ENCODE measurements around the gene MBD6. TPM values are rescaled to one million over a fixed set of nuclear protein-coding genes. Genes with fewer than 3 reads are reported as not detected.

MBD6 gene
- total RNA-seq (10 to 100 TPM in 1 of 2 donors, 1 to 10 TPM in 1; 9.4 to 18.2 TPM), polyA plus RNA-seq (ENCODE audit: insufficient read length in 2 of 2) (10 to 100 TPM; 63.2 to 74.0 TPM)
- long read RNA-seq, donor 1, partial matches to known transcripts, result 108 of 194 reads
- long read RNA-seq, donor 1, other reads (novel, unspliced or antisense), result 86 of 194 reads
- long read RNA-seq, donor 2, partial matches to known transcripts, result 12 of 12 reads
- long read RNA-seq, donor 2, other reads (novel, unspliced or antisense), result 0 of 12 reads
- long read RNA-seq, donor 3, partial matches to known transcripts, result 40 of 40 reads
- long read RNA-seq, donor 3, other reads (novel, unspliced or antisense), result 0 of 40 reads
- long read RNA-seq, donor 4, partial matches to known transcripts, result 43 of 43 reads
- long read RNA-seq, donor 4, other reads (novel, unspliced or antisense), result 0 of 43 reads

GRCh38 chr12:57522011-57522886, at the start of gene MBD6:
Gene MBD6 (plus strand): TSS chr12:57522824. CDS start chr12:57524304, 1,480 bp downstream.
- H3K4me1 ChIP-seq (ENCODE audit: control insufficient read depth, insufficient read depth, low read length), result peaks cover 66% of the 10 kb centered on the region
- peak; percentile 50 to 94 (median 73) for DNase-seq (ENCODE audit: low read depth in 4 of 6, low spot score in 6 of 6)

GRCh38 chr12:57473392-57473791, 49.2 kb upstream of the MBD6 start:
- Histone ChIP-seq H3K4me1 (ENCODE audit: control insufficient read depth, insufficient read depth, low read length) (peaks cover 21% of the 10 kb centered on the region), H3K4me3 (ENCODE audit: low read depth, low read length) (no peak overlapping the region), H3K9me3 (ENCODE audit: control insufficient read depth, insufficient read depth, low read length) (no peaks in the 10 kb centered on the region), H3K27me3 (ENCODE audit: control insufficient read depth, insufficient read depth, low read length) (peaks cover 58% of the 10 kb centered on the region), H3K36me3 (ENCODE audit: control insufficient read depth, insufficient read depth, low read length) (peaks cover 7% of the 10 kb centered on the region), H3K27ac (ENCODE audit: low read depth, low read length) (no peak overlapping the region)
- 71% methylated on average over 1 of the region's 3 CpGs for WGBS (ENCODE audit: insufficient coverage)
- DNase-seq (ENCODE audit: low read depth in 4 of 6, low spot score in 6 of 6), result no peak

More at GRCh38 chr12:57522011-57522886, at the start of gene MBD6:
- peak within 1 kb of the TSS; percentile 79 for H3K4me3 ChIP-seq (ENCODE audit: low read depth, low read length)
- WGBS (ENCODE audit: insufficient coverage), result 1% methylated on average over 54 of the region's 57 CpGs
- no peaks in the 10 kb centered on the region for H3K27me3 ChIP-seq (ENCODE audit: control insufficient read depth, insufficient read depth, low read length)
- H3K36me3 ChIP-seq (ENCODE audit: control insufficient read depth, insufficient read depth, low read length), result peaks cover 40% of the 10 kb centered on the region
- H3K9me3 ChIP-seq (ENCODE audit: control insufficient read depth, insufficient read depth, low read length), result no peaks in the 10 kb centered on the region
- H3K27ac ChIP-seq (ENCODE audit: low read depth, low read length), result peak within 1 kb of the TSS; percentile 100

- H3K27me3 ChIP-seq (ENCODE audit: control insufficient read depth, insufficient read depth, low read length), result peaks cover 63% of the 10 kb centered on the region
- no peak overlapping the region for H3K27ac ChIP-seq (ENCODE audit: low read depth, low read length)
- DNase-seq (ENCODE audit: low read depth in 4 of 6, low spot score in 6 of 6), result no peak
- H3K4me3 ChIP-seq (ENCODE audit: low read depth, low read length), result no peak overlapping the region
- no CpG with 5 or more reads among the region's 5 CpGs for WGBS (ENCODE audit: insufficient coverage)
- H3K9me3 ChIP-seq (ENCODE audit: control insufficient read depth, insufficient read depth, low read length), result no peaks in the 10 kb centered on the region
- peaks cover 21% of the 10 kb centered on the region for H3K4me1 ChIP-seq (ENCODE audit: control insufficient read depth, insufficient read depth, low read length)
- H3K36me3 ChIP-seq (ENCODE audit: control insufficient read depth, insufficient read depth, low read length), result peaks cover 7% of the 10 kb centered on the region
Observed at GRCh38 chr12:57473886-57474285, 48.7 kb upstream of the MBD6 start.

- WGBS (ENCODE audit: insufficient coverage), result 85% methylated on average over 5 of the region's 8 CpGs
- Histone ChIP-seq H3K27me3 (ENCODE audit: control insufficient read depth, insufficient read depth, low read length) (peaks cover 67% of the 10 kb centered on the region), H3K4me1 (ENCODE audit: control insufficient read depth, insufficient read depth, low read length) (peaks cover 21% of the 10 kb centered on the region), H3K36me3 (ENCODE audit: control insufficient read depth, insufficient read depth, low read length) (peaks cover 7% of the 10 kb centered on the region), H3K9me3 (ENCODE audit: control insufficient read depth, insufficient read depth, low read length) (no peaks in the 10 kb centered on the region), H3K4me3 (ENCODE audit: low read depth, low read length) (no peak overlapping the region), H3K27ac (ENCODE audit: low read depth, low read length) (no peak overlapping the region)
- DNase-seq (ENCODE audit: low read depth in 4 of 6, low spot score in 6 of 6), result no peak
Observed at GRCh38 chr12:57474430-57474829, 48.2 kb upstream of the MBD6 start.

- 43% methylated on average over 6 of the region's 7 CpGs for WGBS (ENCODE audit: insufficient coverage)
- peaks cover 71% of the 10 kb centered on the region for H3K27me3 ChIP-seq (ENCODE audit: control insufficient read depth, insufficient read depth, low read length)
- H3K4me1 ChIP-seq (ENCODE audit: control insufficient read depth, insufficient read depth, low read length), result peaks cover 21% of the 10 kb centered on the region
- peaks cover 7% of the 10 kb centered on the region for H3K36me3 ChIP-seq (ENCODE audit: control insufficient read depth, insufficient read depth, low read length)
- no peak for DNase-seq (ENCODE audit: low read depth in 4 of 6, low spot score in 6 of 6)
- no peaks in the 10 kb centered on the region for H3K9me3 ChIP-seq (ENCODE audit: control insufficient read depth, insufficient read depth, low read length)
- no peak overlapping the region for H3K27ac ChIP-seq (ENCODE audit: low read depth, low read length)
- no peak overlapping the region for H3K4me3 ChIP-seq (ENCODE audit: low read depth, low read length)
Observed at GRCh38 chr12:57474862-57475261, 47.8 kb upstream of the MBD6 start.

- no peaks in the 10 kb centered on the region for H3K9me3 ChIP-seq (ENCODE audit: control insufficient read depth, insufficient read depth, low read length)
- H3K36me3 ChIP-seq (ENCODE audit: control insufficient read depth, insufficient read depth, low read length), result peaks cover 3% of the 10 kb centered on the region
- peaks cover 76% of the 10 kb centered on the region for H3K27me3 ChIP-seq (ENCODE audit: control insufficient read depth, insufficient read depth, low read length)
- H3K4me1 ChIP-seq (ENCODE audit: control insufficient read depth, insufficient read depth, low read length), result peaks cover 21% of the 10 kb centered on the region
- peak in 2 of 6 donors; percentile 24 to 36 for DNase-seq (ENCODE audit: low read depth in 4 of 6, low spot score in 6 of 6)
- H3K4me3 ChIP-seq (ENCODE audit: low read depth, low read length), result peak overlapping the region; percentile 21
- WGBS (ENCODE audit: insufficient coverage), result 1% methylated on average over 83 of the region's 84 CpGs
- H3K27ac ChIP-seq (ENCODE audit: low read depth, low read length), result no peak overlapping the region
Observed at GRCh38 chr12:57475271-57476161, 47.1 kb upstream of the MBD6 start.

GRCh38 chr12:57476162-57476992, 46.2 kb upstream of the MBD6 start:
- WGBS (ENCODE audit: insufficient coverage), result 38% methylated on average over 11 of the region's 29 CpGs
- no peak for DNase-seq (ENCODE audit: low read depth in 4 of 6, low spot score in 6 of 6)
- Histone ChIP-seq H3K9me3 (ENCODE audit: control insufficient read depth, insufficient read depth, low read length) (no peaks in the 10 kb centered on the region), H3K4me1 (ENCODE audit: control insufficient read depth, insufficient read depth, low read length) (peaks cover 21% of the 10 kb centered on the region), H3K27ac (ENCODE audit: low read depth, low read length) (no peak overlapping the region), H3K36me3 (ENCODE audit: control insufficient read depth, insufficient read depth, low read length) (no peaks in the 10 kb centered on the region), H3K27me3 (ENCODE audit: control insufficient read depth, insufficient read depth, low read length) (peaks cover 76% of the 10 kb centered on the region), H3K4me3 (ENCODE audit: low read depth, low read length) (no peak overlapping the region)

GRCh38 chr12:57476993-57477709, 45.5 kb upstream of the MBD6 start:
- Histone ChIP-seq H3K9me3 (ENCODE audit: control insufficient read depth, insufficient read depth, low read length) (no peaks in the 10 kb centered on the region), H3K4me3 (ENCODE audit: low read depth, low read length) (no peak overlapping the region), H3K36me3 (ENCODE audit: control insufficient read depth, insufficient read depth, low read length) (no peaks in the 10 kb centered on the region), H3K27me3 (ENCODE audit: control insufficient read depth, insufficient read depth, low read length) (peaks cover 72% of the 10 kb centered on the region), H3K27ac (ENCODE audit: low read depth, low read length) (no peak overlapping the region), H3K4me1 (ENCODE audit: control insufficient read depth, insufficient read depth, low read length) (peaks cover 21% of the 10 kb centered on the region)
- 76% methylated on average over 15 of the region's 15 CpGs for WGBS (ENCODE audit: insufficient coverage)
- DNase-seq (ENCODE audit: low read depth in 4 of 6, low spot score in 6 of 6), result no peak
